ENCODE measurements around the gene GSK3A. TPM values are rescaled to one million over a fixed set of nuclear protein-coding genes. Genes with fewer than 3 reads are reported as not detected.

GSK3A gene
- total RNA-seq, 2 donors from 2014 or later = 27.7 to 28.1 TPM

DNA sequence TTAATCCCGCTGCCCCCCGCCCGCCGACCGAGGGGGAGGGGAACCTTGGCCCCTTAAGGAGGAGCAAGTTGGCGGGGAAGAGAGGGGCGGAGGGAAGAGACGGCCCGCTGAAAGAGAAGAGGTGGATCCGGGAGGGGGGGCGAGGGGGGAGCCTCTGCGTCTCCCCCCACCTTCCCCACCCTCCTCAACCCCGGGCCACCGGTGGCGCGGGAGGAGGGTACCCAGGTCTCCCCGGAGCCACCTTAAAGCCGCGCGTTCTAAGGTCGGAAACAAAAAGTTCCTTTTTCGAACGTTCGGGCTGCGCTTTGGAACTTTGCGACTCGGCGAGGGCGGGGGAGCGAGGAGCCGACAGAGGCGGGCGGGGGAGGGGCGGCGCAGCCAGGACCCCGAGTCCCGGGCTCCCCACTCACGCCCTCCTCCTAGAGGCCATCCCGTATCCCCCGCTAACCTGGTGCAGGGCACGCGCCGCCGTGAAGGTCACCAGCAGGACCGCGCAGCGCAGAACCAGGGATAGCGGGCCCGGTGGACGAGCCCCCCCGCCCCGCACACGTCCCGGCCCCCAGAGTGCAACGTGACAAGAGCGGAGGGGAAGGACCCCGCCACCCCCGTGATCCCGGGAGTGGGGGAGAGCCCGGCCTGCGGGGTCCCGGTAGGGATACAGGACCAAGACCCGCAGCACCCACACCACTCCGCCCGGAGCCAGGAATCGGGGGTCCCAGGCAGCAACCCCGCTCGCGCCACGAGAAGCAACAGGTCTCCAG lies 11.9 kb upstream of the GSK3A start:
- ATAC-seq = peak; percentile 54
- Mint-ChIP-seq H3K4me3 (peak overlapping the region; percentile 86), H3K4me1 (peaks cover 20% of the 10 kb centered on the region), H3K27me3 (no peaks in the 10 kb centered on the region), H3K27ac (no peak overlapping the region), H3K36me3 (ENCODE audit: low read depth) (no peaks in the 10 kb centered on the region)
- H3K9me3 ChIP-seq (ENCODE audit: control insufficient read depth, low read length, poor library complexity, severe bottlenecking) = no peaks in the 10 kb centered on the region
- DNase-seq = peak; percentile 63 to 67 (median 64)

DNA sequence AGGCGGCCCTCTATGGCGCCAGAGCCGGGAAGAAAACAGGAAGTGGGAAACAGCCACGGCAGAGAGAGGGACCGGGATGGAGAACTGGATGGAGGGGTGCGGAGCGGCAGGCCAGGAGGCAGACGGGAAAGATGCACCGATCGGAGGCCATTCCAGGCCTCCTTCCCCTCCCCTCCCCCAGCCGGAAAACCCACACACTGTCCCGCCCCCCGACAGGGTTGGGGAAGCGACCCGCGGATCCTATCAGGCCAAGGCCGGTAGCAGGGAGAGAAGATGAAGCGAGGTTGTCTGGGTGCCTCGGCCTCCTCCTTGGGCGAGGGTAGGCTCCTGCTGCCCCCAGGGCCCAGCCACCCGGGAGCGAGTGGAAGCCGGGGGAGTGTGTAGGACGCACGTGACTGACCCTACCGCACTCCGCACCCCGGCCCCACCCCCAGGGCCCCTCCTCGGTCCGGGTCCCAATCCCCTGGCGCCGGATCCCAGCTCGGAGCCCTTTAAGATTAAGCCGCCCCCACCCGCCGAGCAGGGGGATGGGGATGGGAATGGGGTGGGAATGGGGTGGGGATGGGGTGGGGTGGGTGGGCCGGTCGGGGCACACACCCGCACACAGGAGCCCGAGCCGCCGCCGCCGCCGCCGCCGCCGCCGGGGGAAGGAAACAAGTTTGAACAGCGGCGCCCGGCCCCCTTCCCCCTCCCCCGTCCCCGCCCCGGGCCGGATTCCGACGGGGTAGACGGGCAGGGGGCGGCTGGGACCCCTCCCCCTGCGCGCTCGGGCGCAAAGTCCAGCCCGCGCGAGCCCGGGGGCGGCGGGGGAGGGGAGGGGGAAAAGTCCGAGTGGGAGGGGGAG lies 11.1 kb upstream of the GSK3A start:
- no peaks in the 10 kb centered on the region for H3K9me3 ChIP-seq (ENCODE audit: control insufficient read depth, low read length, poor library complexity, severe bottlenecking)
- no peaks in the 10 kb centered on the region for H3K36me3 Mint-ChIP-seq (ENCODE audit: low read depth)
- peak; percentile 37 to 63 (median 58) for DNase-seq
- peak overlapping the region; percentile 94 for H3K27ac Mint-ChIP-seq
- H3K4me1 Mint-ChIP-seq = peaks cover 22% of the 10 kb centered on the region
- no peaks in the 10 kb centered on the region for H3K27me3 Mint-ChIP-seq
- peak overlapping the region; percentile 96 for H3K4me3 Mint-ChIP-seq
- ATAC-seq = peak; percentile 32

DNA sequence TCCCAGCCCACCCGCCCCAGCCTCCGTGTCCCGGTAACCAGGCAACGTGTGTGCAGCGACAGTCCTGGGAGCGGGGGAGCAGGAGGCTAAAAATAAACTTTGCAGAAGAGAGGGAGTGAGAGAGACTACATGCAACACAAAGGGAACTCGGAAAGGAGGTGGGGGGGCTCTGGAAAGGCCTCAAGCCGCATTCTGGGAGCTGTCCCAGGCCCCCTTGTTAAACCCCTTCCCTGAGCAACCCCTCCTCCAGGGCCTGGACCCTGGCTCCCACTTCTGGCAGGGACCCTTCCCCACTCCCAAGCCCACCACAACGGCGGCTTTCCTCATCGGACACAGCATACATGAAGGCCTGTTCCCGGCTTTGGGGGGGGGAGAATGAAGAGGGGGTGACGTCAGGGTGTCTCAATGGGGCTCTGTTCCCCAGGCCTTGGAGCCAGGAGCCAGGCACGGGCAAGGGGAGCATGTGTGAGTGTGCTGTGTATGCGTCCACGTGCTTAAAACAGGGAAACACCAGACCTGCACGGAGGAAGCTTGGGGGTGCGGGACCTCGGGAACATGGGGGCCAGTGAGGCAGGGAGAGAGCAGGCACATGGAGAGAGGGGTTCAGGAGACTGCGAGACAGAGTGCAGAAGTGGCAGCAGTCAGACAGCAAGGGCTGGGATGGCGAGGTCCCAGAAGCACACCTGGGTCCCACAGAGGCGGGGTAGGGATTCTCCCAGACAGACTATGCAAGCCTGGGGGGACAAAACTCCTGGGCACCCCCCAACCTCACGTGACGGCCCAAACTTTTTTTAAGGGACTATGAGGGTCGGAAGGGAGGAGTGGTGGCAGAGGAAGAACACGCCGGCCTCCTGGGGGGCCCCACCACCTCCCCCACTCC lies 10.2 kb upstream of the GSK3A start:
- DNase-seq = no peak
- peak overlapping the region; percentile 96 for H3K4me3 Mint-ChIP-seq
- no peaks in the 10 kb centered on the region for H3K36me3 Mint-ChIP-seq (ENCODE audit: low read depth)
- no peaks in the 10 kb centered on the region for H3K9me3 ChIP-seq (ENCODE audit: control insufficient read depth, low read length, poor library complexity, severe bottlenecking)
- no peaks in the 10 kb centered on the region for H3K27me3 Mint-ChIP-seq
- peaks cover 22% of the 10 kb centered on the region for H3K4me1 Mint-ChIP-seq
- ATAC-seq = no peak
- peak overlapping the region; percentile 94 for H3K27ac Mint-ChIP-seq

DNA sequence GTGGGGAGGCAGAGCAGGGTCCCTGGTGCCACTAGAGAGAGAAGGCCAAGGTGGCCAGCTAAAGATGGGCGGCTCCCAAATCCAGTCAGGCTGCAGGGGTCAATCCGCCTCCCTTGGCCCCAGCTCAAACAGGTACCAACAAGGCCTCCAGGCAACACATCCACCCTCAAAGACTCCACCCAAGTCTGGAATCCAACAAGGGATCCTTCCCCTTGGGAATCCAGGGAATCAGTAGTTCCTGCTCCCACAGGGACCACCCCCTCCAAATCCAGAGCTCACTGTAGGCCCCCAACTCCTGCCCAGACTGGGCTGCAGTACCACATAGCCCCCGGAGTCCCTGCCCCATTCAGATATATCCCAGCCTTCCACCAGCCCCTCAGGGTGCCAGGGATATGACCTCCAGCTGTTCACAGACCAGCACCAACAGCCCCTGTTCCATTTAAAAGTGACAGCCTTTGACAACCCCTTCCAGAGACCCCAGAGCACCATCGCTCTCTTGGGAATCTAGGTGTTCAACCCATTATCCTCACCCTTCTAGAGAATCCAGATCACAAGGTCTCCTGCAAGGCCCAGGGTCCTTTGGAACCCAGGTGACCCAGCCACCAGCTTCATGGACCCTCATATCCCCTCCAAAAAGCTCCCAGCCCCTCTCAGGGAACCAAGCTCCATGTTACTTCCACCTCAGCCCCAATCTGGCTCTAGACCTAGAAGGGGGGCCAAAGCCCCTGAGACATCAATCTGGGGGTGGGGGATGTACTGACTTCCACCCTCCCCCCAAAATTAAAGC lies 9.4 kb upstream of the GSK3A start:
- ATAC-seq (no peak), DNase-seq (no peak)
- Mint-ChIP-seq H3K4me1 (peaks cover 24% of the 10 kb centered on the region), H3K27ac (peak overlapping the region; percentile 94), H3K36me3 (ENCODE audit: low read depth) (no peaks in the 10 kb centered on the region), H3K27me3 (no peaks in the 10 kb centered on the region), H3K4me3 (peak overlapping the region; percentile 59)
- H3K9me3 ChIP-seq (ENCODE audit: control insufficient read depth, low read length, poor library complexity, severe bottlenecking) = no peaks in the 10 kb centered on the region

DNA sequence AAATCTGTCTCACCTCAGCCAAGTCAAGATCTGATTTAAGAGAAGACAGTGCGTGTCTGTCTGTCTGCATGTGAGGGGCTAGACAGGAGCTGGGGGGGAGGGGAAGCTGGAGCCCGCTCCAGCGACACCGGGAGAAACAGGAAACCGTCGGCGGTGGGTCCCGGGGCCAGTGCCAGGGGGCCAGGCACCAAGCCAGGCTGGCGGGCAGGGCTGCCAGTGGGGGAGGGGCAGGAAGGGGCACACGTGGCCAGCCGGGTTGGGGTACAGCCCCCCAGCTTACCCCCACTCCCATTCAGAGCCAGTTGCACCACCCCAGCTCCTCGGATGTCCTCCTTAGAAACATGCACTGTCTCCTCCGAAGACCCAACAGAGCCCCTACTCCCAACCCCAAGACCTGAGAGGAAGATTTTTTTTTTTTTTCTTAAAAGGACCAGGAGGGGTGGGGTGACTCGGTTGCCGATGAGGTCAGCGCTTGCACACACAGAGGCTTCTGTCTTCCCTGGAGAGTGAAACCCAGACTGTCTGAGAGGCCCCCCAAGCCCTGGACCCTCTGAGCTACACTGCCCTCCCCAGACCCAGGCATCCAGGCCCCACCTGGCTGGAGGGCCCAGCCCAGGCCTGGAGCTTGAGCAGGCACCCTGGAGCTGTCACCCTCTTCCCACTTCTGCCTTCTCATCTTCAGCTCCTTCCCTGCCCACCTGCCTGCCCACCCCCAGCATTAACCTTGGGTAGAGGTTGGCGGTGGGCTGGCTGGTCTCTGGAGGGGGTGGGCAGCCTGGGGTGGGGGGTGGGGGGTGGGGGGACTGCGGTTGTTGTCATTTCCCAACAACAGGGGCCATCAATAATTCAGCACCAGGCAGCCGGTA lies 8.5 kb upstream of the GSK3A start:
- no peak overlapping the region for H3K4me3 Mint-ChIP-seq
- peaks cover 19% of the 10 kb centered on the region for H3K4me1 Mint-ChIP-seq
- DNase-seq (no peak), ATAC-seq (no peak)
- no peaks in the 10 kb centered on the region for H3K27me3 Mint-ChIP-seq
- no peaks in the 10 kb centered on the region for H3K36me3 Mint-ChIP-seq (ENCODE audit: low read depth)
- H3K9me3 ChIP-seq (ENCODE audit: control insufficient read depth, low read length, poor library complexity, severe bottlenecking) = no peaks in the 10 kb centered on the region
- peak overlapping the region; percentile 32 for H3K27ac Mint-ChIP-seq

DNA sequence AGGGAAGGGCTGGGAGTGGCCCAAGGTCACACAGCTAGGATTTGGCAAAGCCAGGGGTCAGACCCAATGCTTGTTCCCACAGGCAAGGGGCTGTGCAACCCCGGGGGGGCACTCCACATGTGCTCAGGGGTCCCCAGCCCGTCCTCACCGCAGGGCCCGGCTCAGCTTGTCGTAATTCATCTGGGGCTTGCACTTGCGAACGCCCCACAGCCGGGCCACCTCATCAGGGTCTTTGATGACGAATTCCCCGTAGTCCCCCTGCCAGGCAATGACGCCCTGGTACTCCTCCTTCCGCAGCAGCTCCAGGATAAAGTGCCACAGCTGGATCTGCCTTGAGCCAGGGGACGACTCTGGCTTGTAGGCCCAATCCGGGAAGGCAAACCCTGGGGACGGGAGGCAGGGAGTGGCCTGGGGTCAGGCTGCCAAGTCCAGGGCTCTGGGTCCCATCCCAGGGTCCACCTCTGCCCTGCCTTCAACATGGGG lies 7.8 kb upstream of the GSK3A start:
- no peaks in the 10 kb centered on the region for H3K9me3 ChIP-seq (ENCODE audit: control insufficient read depth, low read length, poor library complexity, severe bottlenecking)
- peak overlapping the region; percentile 32 for H3K27ac Mint-ChIP-seq
- no peaks in the 10 kb centered on the region for H3K27me3 Mint-ChIP-seq
- DNase-seq (no peak), ATAC-seq (no peak)
- H3K4me3 Mint-ChIP-seq = no peak overlapping the region
- H3K4me1 Mint-ChIP-seq = peaks cover 20% of the 10 kb centered on the region
- H3K36me3 Mint-ChIP-seq (ENCODE audit: low read depth) = no peaks in the 10 kb centered on the region

DNA sequence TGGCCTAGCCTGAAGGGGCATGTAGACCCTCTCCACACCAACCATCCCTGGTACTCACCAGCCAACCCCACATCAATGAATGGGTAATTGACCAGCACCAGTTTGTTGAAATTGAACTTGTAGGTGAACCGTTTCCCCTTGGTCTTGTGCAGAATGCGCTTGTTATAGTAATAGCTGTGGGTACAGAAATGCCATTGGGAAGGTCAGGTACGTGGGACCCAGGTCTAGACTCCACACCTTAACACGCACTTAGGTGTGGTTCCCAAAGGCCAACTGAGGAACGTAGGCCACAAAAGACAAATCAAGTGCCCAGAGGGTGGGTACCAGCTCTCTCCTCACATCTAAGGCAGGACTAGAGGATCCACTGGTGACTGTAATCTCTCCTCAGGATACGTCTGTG lies 7.4 kb upstream of the GSK3A start:
- no peak for ATAC-seq
- DNase-seq = no peak
- no peaks in the 10 kb centered on the region for H3K9me3 ChIP-seq (ENCODE audit: control insufficient read depth, low read length, poor library complexity, severe bottlenecking)
- Mint-ChIP-seq H3K4me3 (no peak overlapping the region), H3K27me3 (no peaks in the 10 kb centered on the region), H3K27ac (peak overlapping the region; percentile 32), H3K4me1 (peaks cover 25% of the 10 kb centered on the region), H3K36me3 (ENCODE audit: low read depth) (no peaks in the 10 kb centered on the region)

DNA sequence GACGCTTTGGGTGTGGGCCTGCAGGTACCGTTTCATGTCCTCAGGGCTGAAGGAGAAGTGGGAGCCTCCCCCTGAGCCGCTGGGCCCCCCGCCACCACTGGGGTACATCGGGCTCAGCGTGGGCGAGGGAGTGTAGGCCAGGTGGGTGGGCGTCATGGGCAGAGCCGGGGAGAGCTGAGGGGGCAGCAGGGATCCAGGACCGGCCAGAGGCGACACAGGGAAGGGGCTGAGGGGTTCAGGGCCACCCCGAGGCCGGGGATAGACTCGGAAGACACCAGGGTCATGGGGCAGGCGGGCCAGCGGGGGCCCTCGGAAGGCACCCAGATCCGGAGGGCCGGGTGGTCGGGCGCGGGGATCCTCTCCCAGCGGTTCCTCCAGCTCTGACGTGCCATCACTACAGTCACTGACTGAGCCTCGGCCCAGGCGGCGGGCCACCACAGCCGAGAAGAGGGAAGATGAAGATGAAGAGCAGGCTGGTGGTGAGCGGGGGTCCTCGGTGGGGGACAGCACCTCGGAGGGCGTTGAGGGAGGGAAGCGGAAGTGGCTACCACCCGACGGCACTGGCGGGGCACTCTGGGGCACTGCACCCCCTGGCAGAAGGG lies 6.8 kb upstream of the GSK3A start:
- peak overlapping the region; percentile 32 for H3K27ac Mint-ChIP-seq
- H3K9me3 ChIP-seq (ENCODE audit: control insufficient read depth, low read length, poor library complexity, severe bottlenecking) = no peaks in the 10 kb centered on the region
- H3K36me3 Mint-ChIP-seq (ENCODE audit: low read depth) = no peaks in the 10 kb centered on the region
- H3K4me1 Mint-ChIP-seq = peaks cover 29% of the 10 kb centered on the region
- ATAC-seq = no peak
- H3K27me3 Mint-ChIP-seq = no peaks in the 10 kb centered on the region
- no peak for DNase-seq
- no peak overlapping the region for H3K4me3 Mint-ChIP-seq

DNA sequence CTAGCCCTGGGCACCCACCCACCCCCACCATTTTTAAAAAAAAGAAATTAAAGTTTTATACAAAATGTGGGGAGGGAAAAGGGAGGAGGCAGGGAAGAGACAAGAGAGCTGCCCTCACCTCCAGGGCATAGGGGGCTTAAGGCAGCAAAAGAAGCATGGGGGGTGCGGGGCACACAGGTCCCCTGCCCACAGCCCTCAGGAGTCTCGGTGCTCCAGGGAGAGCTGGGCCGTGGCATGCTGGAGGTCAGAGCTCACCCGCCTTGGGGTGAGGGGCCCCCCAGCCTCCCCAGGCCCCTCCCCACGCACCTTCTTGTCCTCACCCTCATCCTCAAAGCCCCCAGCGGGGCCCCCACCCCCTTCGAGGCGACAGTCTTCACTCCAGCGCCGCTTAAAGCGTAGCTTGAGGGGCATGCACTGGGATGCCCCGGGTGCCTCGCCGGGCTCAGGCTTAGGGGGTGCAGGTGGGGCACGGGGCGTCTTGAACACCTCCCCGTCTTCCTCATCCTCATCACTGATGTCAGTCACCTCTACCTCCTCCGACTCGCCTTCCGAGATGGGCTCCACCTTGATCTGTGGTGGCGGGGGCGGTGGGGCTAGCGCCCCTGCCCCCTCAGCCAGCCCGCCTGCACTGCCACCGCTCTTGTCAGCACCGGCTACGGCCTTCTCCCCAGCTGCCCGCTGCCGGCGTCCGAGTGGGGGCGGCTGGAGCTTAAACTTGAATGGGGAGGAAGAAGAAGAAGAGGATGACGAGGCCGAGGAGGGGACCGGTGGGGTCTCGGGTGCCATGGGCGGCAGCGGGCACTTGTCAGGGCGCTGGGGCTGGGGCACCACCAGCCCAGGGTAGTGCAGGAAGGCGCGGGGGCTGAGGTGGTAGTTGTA lies 6.1 kb upstream of the GSK3A start:
- Mint-ChIP-seq H3K4me1 (peaks cover 30% of the 10 kb centered on the region), H3K27me3 (no peaks in the 10 kb centered on the region), H3K4me3 (no peak overlapping the region), H3K27ac (no peak overlapping the region), H3K36me3 (ENCODE audit: low read depth) (no peaks in the 10 kb centered on the region)
- H3K9me3 ChIP-seq (ENCODE audit: control insufficient read depth, low read length, poor library complexity, severe bottlenecking) = no peaks in the 10 kb centered on the region
- no peak for DNase-seq
- no peak for ATAC-seq

DNA sequence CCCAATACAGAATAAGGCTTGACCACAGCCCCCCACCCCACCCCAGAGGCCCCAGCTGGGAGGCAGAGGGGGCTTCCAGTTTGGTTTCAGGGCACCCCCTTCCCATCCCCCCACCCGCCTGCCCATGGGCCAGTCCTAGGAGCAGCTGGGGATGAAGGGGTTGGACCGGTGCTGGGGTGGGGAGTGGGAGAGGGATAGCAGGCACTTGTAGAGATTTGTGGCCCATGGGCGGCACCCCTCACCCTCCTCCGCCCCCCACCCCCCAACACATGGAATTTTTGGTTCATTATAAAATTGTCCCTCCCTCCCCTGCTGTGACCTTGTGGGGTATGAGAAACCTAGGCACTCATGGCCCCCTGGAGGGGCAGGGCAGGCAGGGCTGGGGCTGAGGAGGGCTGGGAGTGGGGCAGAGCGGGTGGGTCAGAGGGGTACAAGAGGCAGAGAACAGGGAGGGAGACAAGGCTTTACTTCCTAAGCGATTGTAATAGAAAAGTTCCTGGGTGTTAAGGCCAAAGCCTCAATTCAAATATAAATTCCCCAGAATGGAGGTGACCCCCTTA lies 5.3 kb upstream of the GSK3A start:
- no peaks in the 10 kb centered on the region for H3K27me3 Mint-ChIP-seq
- peaks cover 31% of the 10 kb centered on the region for H3K4me1 Mint-ChIP-seq
- no peaks in the 10 kb centered on the region for H3K9me3 ChIP-seq (ENCODE audit: control insufficient read depth, low read length, poor library complexity, severe bottlenecking)
- H3K27ac Mint-ChIP-seq = no peak overlapping the region
- ATAC-seq (no peak), DNase-seq (no peak)
- H3K4me3 Mint-ChIP-seq = no peak overlapping the region
- H3K36me3 Mint-ChIP-seq (ENCODE audit: low read depth) = no peaks in the 10 kb centered on the region

Measured in T-helper 17 cell (primary cell).